ENCODE results near the gene CRELD2. TPM values are rescaled to one million over a fixed set of nuclear protein-coding genes. Genes with fewer than 3 reads are reported as not detected.

The CRELD2 gene
- total and polyA plus RNA-seq, 2 experiments from 2014 or later: 35.7 to 47.7 TPM

DNA sequence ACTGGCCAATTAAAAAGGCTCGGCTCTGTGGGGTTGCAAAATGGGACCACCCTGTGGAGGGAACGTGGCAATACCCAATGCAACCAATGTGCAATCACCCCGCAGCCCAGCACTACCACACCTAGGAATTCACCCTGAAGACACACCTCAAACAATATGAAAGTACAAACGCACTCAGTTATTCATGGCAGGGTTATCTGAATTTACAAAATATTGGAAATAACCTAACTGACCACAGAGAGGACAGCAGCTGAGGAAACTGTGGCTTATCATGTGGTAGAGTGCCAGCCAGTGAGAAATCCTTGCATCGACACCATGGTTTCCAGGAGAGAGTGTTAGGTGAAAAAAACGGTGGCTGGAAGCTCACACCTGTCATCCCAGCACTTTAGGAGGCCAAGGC lies 18.9 kb upstream of the CRELD2 start:
- no peak for DNase-seq (ENCODE audit: low spot score)
- Mint-ChIP-seq H3K36me3 (ENCODE audit: low read depth) (peaks cover 64% of the 10 kb centered on the region), H3K4me1 (0 out of 3 replicates have a peak, but pooled peaks cover 3% of the 10 kb centered on the region), H3K27ac (no peak overlapping the region), H3K9me3 (peaks cover 25% of the 10 kb centered on the region), H3K4me3 (no peak overlapping the region), H3K27me3 (ENCODE audit: insufficient read depth, low read depth, poor library complexity) (peaks cover 6% of the 10 kb centered on the region)
- H3K4me3 ChIP-seq: no peak overlapping the region
- no peaks in the 10 kb centered on the region for H3K4me1 ChIP-seq (ENCODE audit: insufficient read depth)
- H3K27me3 ChIP-seq (ENCODE audit: insufficient read depth): no peaks in the 10 kb centered on the region
- H3K79me2 ChIP-seq (replicated peaks; ENCODE audit: insufficient read depth): no peaks in the 10 kb centered on the region
- peaks cover 21% of the 10 kb centered on the region for H3F3A ChIP-seq (replicated peaks; ENCODE audit: low read depth)
- H3K27ac ChIP-seq (ENCODE audit: low read depth): no peak overlapping the region
- H4K20me1 ChIP-seq (replicated peaks; ENCODE audit: insufficient read depth): no peaks in the 10 kb centered on the region
- ATAC-seq: no peak
- H3K9me2 ChIP-seq (ENCODE audit: insufficient read depth): no peaks in the 10 kb centered on the region
- H3K4me2 ChIP-seq: no peak overlapping the region
- no peak overlapping the region for H2AFZ ChIP-seq
- H3K36me3 ChIP-seq (ENCODE audit: insufficient read depth): no peaks in the 10 kb centered on the region
- no peak for TF ChIP-seq POLR2AphosphoS5 (IDR thresholded peaks at IDR 0.05; ENCODE audit: low read depth)
- TF ChIP-seq CTCF (conservative IDR thresholded peaks at IDR 0.05; ENCODE audit: low read depth in 2 of 2): no peak
- TF ChIP-seq, protein P1, sequence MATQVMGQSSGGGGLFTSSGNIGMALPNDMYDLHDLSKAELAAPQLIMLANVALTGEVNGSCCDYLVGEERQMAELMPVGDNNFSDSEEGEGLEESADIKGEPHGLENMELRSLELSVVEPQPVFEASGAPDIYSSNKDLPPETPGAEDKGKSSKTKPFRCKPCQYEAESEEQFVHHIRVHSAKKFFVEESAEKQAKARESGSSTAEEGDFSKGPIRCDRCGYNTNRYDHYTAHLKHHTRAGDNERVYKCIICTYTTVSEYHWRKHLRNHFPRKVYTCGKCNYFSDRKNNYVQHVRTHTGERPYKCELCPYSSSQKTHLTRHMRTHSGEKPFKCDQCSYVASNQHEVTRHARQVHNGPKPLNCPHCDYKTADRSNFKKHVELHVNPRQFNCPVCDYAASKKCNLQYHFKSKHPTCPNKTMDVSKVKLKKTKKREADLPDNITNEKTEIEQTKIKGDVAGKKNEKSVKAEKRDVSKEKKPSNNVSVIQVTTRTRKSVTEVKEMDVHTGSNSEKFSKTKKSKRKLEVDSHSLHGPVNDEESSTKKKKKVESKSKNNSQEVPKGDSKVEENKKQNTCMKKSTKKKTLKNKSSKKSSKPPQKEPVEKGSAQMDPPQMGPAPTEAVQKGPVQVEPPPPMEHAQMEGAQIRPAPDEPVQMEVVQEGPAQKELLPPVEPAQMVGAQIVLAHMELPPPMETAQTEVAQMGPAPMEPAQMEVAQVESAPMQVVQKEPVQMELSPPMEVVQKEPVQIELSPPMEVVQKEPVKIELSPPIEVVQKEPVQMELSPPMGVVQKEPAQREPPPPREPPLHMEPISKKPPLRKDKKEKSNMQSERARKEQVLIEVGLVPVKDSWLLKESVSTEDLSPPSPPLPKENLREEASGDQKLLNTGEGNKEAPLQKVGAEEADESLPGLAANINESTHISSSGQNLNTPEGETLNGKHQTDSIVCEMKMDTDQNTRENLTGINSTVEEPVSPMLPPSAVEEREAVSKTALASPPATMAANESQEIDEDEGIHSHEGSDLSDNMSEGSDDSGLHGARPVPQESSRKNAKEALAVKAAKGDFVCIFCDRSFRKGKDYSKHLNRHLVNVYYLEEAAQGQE (IDR thresholded peaks at IDR 0.05; ENCODE audit: unreplicated experiment): no peak
- TF ChIP-seq CREB1 (CRISPR knock-in tag; IDR thresholded peaks at IDR 0.05; ENCODE audit: low read depth): no peak
- TF ChIP-seq ZNF114 (CRISPR knock-in tag; IDR thresholded peaks at IDR 0.05): no peak
- no peak for TF ChIP-seq EZH2phosphoT487 (IDR thresholded peaks at IDR 0.05; ENCODE audit: unreplicated experiment)
- TF ChIP-seq NANOG (IDR thresholded peaks at IDR 0.05; ENCODE audit: borderline replicate concordance): no peak

- H3K27ac Mint-ChIP-seq: no peak overlapping the region
- ATAC-seq: no peak
Observed at GRCh38 chr22:49900441-49901230, 17.8 kb upstream of the CRELD2 start.

More at GRCh38 chr22:49900441-49901230, 17.8 kb upstream of the CRELD2 start:
- no peaks in the 10 kb centered on the region for H3K9me2 ChIP-seq (ENCODE audit: insufficient read depth)
- Mint-ChIP-seq H3K4me3 (no peak overlapping the region), H3K4me1 (0 out of 3 replicates have a peak, but pooled peaks cover 3% of the 10 kb centered on the region), H3K27me3 (ENCODE audit: insufficient read depth, low read depth, poor library complexity) (peaks cover 4% of the 10 kb centered on the region), H3K36me3 (ENCODE audit: low read depth) (peaks cover 67% of the 10 kb centered on the region), H3K9me3 (peaks cover 23% of the 10 kb centered on the region)
- H3K36me3 ChIP-seq (ENCODE audit: insufficient read depth): no peaks in the 10 kb centered on the region
- TF ChIP-seq, protein P1 (IDR thresholded peaks at IDR 0.05; ENCODE audit: unreplicated experiment): no peak
- TF ChIP-seq ZNF331 (CRISPR knock-in tag; IDR thresholded peaks at IDR 0.05; ENCODE audit: low read depth) (no peak), CREB1 (CRISPR knock-in tag; IDR thresholded peaks at IDR 0.05; ENCODE audit: low read depth) (no peak)
- H3K4me3 ChIP-seq: no peak overlapping the region
- H3K79me2 ChIP-seq (replicated peaks; ENCODE audit: insufficient read depth): no peaks in the 10 kb centered on the region
- no peak for DNase-seq (ENCODE audit: low spot score)
- no peaks in the 10 kb centered on the region for H3K4me1 ChIP-seq (ENCODE audit: insufficient read depth)
- peaks cover 21% of the 10 kb centered on the region for H3F3A ChIP-seq (replicated peaks; ENCODE audit: low read depth)
- H3K27me3 ChIP-seq (ENCODE audit: insufficient read depth): no peaks in the 10 kb centered on the region
- H4K20me1 ChIP-seq (replicated peaks; ENCODE audit: insufficient read depth): no peaks in the 10 kb centered on the region
- no peak overlapping the region for H3K4me2 ChIP-seq
- no peak overlapping the region for H2AFZ ChIP-seq
- no peak overlapping the region for H3K27ac ChIP-seq (ENCODE audit: low read depth)

Measured in GM23338 (cell line).